ENCODE results near the gene EEF2K.
"Not testable (repeated sequence)": the region's sequence is repeated elsewhere in the genome, so short reads cannot be mapped to it uniquely, and the experiment has no call there.

Gene EEF2K

GRCh38 chr16:22213236-22213635, 7.2 kb downstream of the EEF2K start:
- no peak for DNase-seq (ENCODE audit: low read depth)

GRCh38 chr16:22213801-22214200, 7.7 kb downstream of the EEF2K start:
- DNase-seq (ENCODE audit: low read depth) = no peak

GRCh38 chr16:22214402-22214801, 8.3 kb downstream of the EEF2K start:
- no peak for DNase-seq (ENCODE audit: low read depth)

GRCh38 chr16:22214889-22215288, 8.8 kb downstream of the EEF2K start:
- DNase-seq (ENCODE audit: low read depth) = no peak

GRCh38 chr16:22216191-22216831, 10.2 kb downstream of the EEF2K start:
- DNase-seq (ENCODE audit: low read depth) = no peak

- not testable (repeated sequence) for DNase-seq (ENCODE audit: low read depth)
These were observed 10.8 kb downstream of the EEF2K start for GRCh38 chr16:22216832-22217225.

GRCh38 chr16:22217890-22218730, 12.0 kb downstream of the EEF2K start:
- no peak for DNase-seq (ENCODE audit: low read depth)

GRCh38 chr16:22219389-22220068, 13.5 kb downstream of the EEF2K start:
- DNase-seq (ENCODE audit: low read depth) = no peak

- no peak for DNase-seq (ENCODE audit: low read depth)
These were observed 14.0 kb downstream of the EEF2K start for GRCh38 chr16:22220069-22220440.

GRCh38 chr16:22220714-22221113, 14.6 kb downstream of the EEF2K start:
- DNase-seq (ENCODE audit: low read depth) = no peak

GRCh38 chr16:22222006-22222405, 15.9 kb downstream of the EEF2K start:
- no peak for DNase-seq (ENCODE audit: low read depth)

- no peak for DNase-seq (ENCODE audit: low read depth)
These were observed 16.9 kb downstream of the EEF2K start for GRCh38 chr16:22222998-22223397.

GRCh38 chr16:22225060-22225459, 19.0 kb downstream of the EEF2K start:
- no peak for DNase-seq (ENCODE audit: low read depth)

GRCh38 chr16:22229889-22230288, 23.8 kb downstream of the EEF2K start:
- DNase-seq (ENCODE audit: low read depth) = no peak

GRCh38 chr16:22232277-22233036, 26.4 kb downstream of the EEF2K start:
- DNase-seq (ENCODE audit: low read depth) = no peak

- DNase-seq (ENCODE audit: low read depth) = no peak
These were observed 26.9 kb downstream of the EEF2K start for GRCh38 chr16:22233037-22233372.

GRCh38 chr16:22235839-22236745, 30.0 kb downstream of the EEF2K start:
- DNase-seq (ENCODE audit: low read depth) = no peak

- no peak for DNase-seq (ENCODE audit: low read depth)
These were observed 33.2 kb downstream of the EEF2K start for GRCh38 chr16:22239131-22239805.

- no peak for DNase-seq (ENCODE audit: low read depth)
These were observed 34.1 kb downstream of the EEF2K start for GRCh38 chr16:22240023-22240710.

- DNase-seq (ENCODE audit: low read depth) = no peak
These were observed 44.4 kb downstream of the EEF2K start for GRCh38 chr16:22250522-22250921.

Measured in activated T-cell treated with anti-CD3 and anti-CD28 coated beads for 1 hour (primary cell).